Measurements from ENCODE around the gene DPY30.

DNA sequence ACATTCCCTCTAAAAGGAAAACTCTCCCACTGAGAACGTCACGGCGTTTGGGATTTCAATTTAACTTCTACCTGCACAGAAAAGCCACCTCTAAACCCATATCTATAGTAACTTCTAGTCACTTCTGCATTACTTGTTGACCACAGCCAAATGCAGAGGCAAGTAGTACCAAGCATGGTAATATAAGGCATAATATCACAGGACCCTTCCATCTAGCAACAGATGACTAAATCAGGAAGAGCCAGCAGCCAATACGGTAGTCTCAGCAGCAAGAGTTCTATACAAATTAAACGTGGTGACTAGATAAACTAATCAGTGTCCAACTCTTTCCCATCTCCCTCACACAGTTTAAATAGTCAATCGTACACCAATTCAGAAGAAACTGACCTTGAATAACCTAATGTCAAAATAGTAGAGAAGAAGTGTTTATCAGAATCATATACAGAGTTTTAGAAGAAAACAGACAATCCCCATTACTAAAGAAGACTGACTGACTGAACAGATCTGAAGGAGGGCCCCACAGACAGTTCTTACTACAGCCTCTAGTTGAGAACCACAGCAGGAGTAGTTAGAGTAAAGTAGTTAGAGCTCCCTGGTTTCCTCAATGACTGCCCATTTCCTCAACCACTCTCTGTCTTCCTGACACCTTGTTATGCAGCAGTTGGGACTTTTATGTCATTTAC lies 58.8 kb downstream of the DPY30 start:
- TF ChIP-seq, protein P1, sequence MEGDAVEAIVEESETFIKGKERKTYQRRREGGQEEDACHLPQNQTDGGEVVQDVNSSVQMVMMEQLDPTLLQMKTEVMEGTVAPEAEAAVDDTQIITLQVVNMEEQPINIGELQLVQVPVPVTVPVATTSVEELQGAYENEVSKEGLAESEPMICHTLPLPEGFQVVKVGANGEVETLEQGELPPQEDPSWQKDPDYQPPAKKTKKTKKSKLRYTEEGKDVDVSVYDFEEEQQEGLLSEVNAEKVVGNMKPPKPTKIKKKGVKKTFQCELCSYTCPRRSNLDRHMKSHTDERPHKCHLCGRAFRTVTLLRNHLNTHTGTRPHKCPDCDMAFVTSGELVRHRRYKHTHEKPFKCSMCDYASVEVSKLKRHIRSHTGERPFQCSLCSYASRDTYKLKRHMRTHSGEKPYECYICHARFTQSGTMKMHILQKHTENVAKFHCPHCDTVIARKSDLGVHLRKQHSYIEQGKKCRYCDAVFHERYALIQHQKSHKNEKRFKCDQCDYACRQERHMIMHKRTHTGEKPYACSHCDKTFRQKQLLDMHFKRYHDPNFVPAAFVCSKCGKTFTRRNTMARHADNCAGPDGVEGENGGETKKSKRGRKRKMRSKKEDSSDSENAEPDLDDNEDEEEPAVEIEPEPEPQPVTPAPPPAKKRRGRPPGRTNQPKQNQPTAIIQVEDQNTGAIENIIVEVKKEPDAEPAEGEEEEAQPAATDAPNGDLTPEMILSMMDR (IDR thresholded peaks at IDR 0.05; ENCODE audit: low read length): no peak
- TF ChIP-seq EZH2 (optimal IDR thresholded peaks at IDR 0.05; ENCODE audit: low read depth, low read length): no peak
